Stromal cell of bone marrow (primary cell): ENCODE measurements around the gene SYK.

Experiments
- DNase-seq: peaks from one replicate; pipeline ENCODE4 v3.0.0-alpha.2; 2012; ENCODE audit warnings: low read depth

The SYK gene

DNA sequence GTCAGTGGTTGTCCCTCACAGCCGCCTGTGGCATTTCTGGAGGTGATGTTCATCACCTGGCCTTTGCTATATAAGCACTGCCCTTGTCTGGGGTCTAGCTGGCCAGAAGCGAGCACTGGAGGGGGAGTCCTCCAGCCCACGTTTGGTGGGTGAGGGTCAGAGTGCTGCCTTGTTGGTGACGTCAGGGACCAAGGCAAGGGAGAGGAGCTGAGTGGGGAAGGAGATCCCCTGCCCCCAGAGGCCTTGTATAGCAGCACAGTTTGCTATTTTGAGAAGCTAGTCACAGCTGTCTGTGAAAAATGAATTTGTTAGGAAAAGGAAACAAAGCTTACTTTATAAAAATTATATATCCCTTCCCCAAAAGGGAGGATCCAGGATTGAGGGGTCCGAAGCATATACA, 49.8 kb downstream of the SYK start:
- no peak for DNase-seq

DNA sequence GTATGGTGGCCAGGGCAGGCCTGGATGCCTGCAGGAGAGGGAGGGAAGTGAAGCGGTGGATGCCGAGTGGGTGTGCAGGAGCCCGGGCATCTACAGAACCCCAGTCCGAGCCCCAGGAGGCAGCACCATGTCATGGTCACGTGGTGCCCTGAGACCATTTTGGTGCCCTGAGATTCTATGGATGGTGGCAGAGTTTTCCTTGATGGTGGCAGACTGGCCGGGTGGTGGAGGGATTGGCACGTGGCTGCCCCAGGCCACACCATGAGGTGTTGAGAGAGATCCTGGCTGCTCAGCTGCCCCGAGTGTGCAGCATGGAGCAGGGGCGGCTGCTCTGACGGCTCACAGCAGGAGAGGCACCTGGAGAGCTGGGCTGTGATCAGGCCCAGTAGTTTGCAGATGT, 52.3 kb downstream of the SYK start:
- no peak for DNase-seq

DNA sequence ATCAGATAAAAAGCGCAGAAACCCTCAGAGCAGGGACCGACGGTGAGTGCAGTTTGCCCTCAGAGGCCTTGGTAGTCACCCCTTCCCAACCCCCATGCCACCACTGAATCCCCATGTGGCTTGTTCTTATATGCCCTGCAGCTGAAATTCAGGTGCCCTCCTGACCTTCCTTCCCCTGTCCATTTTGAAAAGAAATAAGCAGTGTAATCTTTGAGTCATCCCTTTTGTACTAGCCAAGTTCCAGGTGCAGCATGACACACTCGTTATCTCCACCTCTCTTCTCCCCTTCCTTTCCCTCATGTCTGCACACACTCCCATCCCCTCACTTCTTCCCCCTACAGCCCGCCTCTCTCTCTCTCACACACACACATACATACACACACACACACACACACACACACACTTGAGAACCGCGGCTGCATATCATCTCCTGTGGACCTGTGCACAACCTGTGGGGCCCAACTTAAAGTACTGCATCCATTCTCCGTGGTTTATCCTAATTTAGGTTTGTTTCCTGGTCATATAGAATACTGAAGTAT, 53.1 kb downstream of the SYK start:
- DNase-seq: no peak

DNA sequence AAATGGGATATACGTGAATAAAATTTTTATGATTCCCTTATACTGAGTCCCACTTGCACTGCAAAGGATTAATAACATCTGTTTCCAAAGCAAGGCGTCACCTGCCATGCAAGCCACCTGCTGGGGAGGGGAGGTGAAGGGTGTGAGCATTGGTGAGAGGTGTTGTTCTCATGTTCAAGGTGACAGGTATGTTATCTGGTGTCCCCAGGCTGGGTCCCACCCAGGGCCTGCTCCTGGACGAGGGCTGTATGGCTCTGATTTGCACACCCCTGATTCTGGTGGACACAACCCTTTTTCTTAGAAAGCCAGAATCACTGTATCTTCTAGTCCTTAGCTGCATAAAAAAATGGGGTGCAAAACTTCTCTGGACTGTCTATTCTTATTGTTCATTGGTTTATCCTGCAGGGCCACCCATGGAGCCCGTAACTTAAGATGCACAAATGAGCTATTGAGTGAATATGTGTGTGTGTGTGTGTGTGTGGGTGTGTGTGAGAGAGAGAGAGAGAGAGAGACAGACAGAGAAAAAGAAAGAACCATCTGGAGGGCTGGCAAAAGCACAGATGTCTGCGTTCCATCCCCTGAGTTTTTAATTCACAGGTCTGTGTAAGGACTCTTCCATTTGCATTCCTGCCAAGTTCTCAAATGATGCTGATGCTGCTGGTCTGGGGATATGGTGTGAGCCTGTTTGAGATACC, 53.7 kb downstream of the SYK start:
- DNase-seq: no peak

DNA sequence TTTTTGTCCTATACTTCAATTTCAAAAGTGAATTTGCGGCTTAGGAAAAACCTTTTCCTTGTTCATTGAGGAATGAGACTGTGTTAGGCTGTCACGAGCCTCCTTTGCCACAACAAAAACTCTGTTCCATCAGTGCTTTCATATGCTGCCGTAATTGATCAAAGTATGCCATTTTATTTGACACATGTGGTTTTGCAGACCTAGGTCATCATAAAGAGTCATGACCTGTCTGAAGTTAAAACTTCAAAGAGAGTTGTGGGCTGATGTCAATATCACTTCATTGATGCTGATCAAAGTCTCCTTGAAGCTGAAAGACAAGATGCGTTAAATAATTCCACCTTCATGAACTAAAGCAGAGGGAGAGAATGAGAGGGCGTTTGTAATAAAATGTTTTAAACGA, 55.5 kb downstream of the SYK start:
- DNase-seq: no peak

DNA sequence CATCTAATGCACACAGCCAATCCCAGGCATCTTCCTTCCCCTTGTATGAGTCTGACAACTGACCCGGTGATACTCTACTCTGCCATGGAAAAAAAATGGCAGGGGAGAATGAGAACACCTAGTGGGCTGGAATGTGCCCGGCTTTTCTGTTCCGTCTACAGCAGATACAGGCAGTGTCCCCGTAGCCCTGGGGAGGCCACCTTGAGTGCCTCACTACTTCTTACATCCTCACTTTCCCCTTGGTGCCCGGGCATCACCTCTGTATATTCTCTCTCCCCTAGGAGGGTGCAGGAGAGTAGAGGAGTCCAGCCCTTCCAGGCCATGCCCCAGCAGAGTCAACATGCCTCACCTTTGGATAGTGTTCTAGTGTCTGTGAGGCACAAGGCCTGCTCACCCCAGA, 56.2 kb downstream of the SYK start:
- no peak for DNase-seq

DNA sequence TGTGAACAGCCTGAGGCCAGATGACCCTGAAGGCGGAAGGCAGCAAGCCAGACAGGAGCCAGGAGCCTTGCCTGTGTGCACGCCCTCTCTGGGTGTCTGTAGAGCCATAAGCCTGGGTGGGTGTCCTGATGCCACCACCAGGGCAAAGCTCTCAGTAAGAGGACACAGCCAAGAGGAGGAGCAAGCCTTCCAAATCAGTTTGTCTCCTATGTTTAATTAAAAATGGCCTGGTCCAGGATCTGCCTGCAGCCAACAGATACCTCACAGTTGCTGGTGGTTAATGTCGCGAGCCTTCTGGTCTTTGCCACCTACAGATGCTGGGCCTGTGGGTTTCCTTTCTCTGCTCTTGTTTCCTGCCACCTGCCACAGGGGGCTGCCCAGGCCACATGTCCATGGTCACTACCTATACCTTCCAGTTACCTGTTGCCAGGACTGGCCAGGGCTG, 56.9 kb downstream of the SYK start:
- no peak for DNase-seq

DNA sequence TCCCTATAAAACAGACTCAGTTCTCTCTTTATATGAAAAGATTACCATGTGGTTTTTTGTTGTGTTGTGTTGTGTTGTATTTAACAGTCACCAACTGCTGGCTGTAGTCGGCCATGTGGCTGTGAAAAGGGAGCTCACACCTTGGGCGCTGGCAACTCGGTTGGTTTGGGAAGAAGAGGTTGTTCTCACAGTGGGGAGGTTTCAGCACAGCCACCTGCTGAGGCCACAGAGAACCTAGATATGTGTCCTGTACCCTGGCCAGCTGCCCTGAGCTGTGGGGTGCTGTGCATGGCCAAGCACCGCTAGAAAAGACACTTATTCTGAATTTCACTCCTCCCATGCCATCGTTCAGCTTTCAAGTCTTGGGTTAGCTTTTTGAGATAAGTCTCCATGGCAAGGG, 58.8 kb downstream of the SYK start:
- no peak for DNase-seq

DNA sequence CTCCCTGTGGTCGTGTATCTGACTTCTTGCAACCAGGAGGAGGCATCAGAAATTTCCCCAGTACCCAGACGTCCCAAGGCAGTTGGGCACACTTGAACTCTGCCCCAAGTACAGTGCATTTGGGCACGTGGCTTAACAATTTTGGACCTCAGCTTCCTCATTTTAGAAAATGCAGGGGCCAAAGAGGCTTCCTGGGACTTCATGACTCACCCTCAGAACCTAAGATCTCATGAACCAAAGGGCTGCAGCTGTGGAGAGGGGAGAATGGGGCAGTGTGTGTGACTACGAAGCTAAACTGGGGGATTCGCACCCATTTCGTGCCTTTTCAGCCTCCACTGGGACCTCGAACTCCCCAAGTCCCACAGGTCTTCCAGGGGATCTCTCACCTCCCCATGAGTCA, 59.2 kb downstream of the SYK start:
- no peak for DNase-seq

DNA sequence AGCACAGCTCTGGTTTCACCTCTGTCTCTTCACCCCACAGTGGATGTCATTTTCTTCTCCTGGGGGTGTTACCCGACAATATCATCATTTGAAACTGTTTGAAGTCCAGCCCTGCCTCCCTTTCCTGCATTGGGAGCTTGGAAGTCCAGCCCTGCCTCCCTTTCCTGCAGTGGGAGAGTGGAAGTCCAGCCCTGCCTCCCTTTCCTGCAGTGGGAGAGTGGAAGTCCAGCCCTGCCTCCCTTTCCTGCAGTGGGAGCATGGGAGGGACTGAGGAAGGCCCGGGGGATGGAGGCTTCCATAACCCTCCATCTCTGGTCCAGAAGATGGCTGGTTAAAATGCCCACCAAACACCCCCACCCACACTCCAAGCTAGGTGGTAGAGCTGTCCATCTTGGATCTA, 59.8 kb downstream of the SYK start:
- DNase-seq: no peak

DNA sequence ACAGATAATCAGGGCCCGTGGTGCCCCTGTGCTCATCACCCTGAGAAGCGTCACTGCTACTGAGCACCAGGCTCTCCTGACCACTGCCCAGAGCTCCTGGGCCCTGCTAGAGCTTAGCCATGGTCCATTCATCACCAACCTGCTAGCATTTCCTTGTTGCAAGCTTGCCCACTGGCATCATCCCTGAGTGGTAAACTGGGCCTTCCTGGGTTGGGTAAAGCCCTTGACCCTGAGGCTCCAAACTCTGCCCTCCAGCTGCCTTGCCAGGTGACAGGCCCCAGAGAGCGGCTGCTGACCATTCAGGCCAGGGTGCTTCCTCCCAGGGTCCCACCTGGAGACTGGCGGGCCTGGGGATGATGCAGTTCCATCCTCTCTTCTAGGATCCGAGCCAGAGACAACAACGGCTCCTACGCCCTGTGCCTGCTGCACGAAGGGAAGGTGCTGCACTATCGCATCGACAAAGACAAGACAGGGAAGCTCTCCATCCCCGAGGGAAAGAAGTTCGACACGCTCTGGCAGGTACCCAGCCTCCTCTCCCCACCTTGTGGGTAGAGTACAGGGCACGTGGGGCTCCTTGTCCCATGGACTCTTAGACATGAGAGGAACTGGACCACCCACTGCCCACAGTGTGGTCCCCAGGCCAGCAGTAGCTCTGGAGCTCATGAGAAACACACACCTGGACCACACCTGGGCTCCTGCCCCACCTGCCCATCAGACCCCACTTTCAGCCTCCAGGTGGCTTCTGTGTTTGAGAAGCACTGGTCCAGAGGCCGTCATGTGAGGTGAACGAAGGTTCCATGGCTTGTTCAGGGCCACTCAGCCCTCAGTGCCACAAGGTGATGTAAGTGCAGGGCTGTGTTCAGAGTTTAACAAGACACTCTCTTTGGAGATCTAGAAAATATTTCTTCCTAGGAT, 60.5 kb downstream of the SYK start:
- no peak for DNase-seq

DNA sequence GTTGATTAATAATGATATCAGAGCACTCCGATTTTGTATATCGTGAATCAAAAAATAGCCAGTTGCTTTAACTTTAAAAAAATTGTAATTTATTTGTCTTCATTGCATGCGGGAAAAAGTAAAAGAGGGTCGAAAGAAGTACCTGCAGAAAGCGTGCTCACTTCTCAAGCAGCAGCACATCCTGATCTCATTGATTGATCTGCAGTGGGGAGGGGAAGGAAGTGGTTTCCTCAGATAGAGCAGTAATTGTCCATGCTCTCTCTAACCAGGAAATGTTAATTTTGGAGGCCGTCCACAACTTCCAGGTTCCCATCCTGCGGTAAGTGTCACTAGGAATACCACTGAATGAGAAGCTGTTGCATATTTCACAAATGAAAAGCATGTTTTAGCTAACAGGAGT, 63.2 kb downstream of the SYK start:
- DNase-seq: no peak

DNA sequence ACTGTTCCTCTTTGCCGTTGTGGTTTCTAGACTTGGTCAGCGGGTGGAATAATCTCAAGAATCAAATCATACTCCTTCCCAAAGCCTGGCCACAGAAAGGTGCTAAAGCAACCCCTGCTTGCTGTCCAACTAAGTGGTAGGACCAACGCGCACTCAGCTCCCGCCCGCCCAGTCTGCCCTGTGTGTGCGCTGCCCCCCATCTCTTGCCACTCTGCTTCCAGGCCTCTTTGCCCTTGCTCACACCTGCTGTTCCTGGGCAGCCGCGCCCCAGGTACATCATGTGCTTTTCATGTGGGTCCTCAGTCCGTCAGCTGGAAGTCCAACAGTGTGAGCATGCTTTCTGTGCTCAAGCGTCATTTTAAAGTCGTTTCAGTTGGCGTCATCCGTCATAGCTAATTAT, 65.5 kb downstream of the SYK start:
- DNase-seq: no peak

DNA sequence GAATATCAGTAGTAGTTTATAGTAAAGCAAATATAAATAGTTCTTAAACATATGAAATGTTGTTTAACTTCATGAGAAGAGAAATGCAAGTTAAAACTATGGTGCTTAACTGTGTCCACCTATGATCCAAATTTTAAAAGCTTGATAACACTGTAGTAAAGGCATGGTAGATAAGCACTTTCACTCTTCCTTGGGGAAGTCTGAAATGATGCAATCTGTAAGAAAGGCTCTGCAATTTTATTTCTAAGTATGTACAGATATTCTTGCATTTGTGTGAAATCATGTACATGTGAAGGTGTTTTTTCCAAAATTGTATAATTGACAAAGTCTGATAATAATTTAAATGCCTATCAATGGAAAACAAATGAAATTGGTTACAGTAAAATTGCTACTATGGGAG, 66.9 kb downstream of the SYK start:
- no peak for DNase-seq

DNA sequence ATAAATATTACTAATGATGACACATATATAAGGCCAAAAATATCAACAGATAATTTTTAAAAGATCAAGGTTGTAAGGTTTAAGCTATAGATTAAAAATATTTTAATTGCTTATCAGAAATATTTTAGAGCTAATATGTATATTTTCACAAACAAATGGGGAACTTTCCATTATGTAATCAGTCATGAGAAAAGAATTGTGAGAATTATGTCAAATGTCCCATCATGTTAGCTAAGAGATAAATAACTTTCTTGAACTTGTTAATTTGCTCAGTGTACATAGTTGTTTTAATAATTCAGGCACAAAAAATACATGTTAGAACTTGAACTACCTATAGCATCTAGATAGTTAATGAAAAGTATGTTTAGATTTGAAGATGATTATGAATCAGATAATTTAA, 67.7 kb downstream of the SYK start:
- no peak for DNase-seq

DNA sequence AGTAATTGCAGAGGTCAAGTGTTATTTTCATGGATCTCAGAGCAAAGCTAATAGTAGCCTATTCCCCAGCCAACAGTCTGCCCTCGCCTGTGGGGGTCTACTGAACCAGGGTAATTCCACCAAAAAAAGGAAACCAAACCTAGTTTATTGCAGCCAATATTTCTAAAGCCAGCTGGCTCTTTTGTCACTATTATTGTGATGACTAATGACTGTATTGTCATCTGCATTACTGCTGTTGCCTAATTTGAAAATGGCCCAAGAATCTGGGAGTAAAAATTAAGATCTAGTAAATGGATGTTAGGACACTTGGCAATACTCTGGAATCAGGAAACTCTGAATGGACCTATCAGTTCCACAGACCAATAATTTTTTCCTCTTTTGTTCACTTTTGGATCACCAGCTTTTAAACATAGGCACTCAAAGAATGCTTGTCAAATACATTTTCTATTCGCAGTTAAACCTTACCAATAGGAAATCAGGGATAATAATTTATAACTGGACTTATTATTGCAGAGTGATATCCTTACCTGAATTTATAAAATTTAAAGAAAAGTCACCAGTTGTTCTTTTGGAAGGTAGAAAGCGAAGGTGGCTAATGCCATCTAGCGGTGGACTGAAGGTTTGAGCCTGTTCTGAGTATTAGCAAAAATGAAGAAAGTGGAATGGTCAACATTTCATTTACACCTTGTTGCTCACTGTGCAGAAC, 69.2 kb downstream of the SYK start:
- DNase-seq: peak; percentile 20

DNA sequence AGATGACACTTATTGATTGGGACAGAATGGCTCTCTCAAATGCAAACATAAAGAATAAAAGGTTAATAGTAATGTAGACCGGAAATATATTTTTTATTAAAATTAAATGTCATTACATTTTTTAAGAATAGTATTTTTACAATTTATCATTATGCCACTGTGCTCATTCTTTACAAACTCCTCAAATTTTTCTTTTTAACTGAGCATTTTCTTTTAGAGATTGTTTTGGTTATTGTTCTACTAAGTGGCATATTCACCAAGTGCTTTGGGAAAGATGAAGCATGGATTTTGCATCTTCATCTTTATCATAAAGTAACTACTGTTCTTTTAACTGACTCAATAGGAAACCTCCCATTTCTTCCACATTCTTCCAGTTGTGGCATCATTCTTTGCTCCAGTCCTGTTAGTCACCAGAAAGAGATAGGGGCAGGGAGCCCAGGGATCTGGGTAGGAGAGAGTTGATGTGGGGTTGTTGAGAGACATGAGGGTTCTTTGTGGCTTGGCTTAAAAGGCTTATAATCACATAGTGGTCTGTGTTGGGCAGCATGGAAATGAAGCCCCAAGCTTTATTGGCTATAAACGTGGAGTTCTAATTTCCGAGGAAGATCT, 69.8 kb downstream of the SYK start:
- DNase-seq: peak; percentile 18

DNA sequence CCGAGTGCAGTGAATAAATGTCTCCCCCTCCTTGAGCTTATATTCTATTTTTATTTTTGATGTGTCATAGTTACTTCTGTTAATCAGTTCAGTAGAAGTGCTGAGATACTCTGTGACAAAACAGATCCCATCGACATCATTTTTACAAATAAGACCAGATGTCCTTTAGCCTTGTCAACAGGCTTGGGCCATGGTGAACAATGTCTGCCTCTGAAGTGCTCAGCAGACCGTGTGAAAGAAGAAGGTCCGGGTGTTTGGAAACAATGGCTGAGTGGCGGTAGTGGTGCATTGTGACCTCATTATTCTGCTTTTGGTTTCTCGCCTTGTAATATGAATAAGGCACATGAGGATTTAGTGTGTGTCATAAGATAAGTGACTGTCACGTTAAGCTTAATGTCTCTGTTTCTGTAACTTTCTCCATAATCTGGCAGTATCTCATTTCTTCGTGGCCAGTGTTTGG, 71.2 kb downstream of the SYK start:
- peak; percentile 16 for DNase-seq

DNA sequence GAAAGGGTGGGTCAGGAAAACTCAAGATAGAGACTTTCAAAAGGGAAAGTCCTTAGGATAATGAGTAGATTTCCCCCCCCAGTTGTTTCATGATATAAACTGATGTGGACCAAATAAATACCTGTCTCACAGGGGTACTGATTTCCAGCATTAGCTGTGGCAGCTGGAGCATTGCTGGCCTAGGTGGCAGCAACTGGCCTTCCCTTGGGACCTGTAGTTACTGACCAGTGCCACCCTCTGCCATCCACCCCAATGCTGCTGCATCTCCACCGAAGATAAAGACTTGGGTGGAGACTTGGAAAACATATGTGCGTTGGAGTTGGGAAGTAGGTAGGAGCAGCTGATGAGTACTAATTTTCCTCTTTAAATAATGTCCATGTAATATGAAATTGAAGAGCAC, 71.8 kb downstream of the SYK start:
- no peak for DNase-seq

DNA sequence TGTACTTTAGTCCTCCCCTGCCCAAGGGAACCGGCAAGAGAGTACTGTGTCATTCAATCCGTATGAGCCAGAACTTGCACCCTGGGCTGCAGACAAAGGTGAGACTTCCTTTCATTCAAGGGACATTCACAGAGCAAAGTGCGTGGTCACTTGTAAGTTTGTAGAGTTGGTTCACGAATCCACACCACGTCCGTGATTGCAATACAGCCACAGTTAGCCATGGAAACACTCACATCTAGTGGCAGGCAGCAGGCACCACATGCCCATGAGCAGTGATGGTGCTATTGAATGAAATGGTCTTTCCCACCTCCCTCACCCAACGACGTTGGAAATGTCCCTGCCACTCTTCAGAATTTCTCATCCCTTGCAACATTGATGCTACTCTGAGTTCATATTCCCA, 72.6 kb downstream of the SYK start:
- no peak for DNase-seq

DNA sequence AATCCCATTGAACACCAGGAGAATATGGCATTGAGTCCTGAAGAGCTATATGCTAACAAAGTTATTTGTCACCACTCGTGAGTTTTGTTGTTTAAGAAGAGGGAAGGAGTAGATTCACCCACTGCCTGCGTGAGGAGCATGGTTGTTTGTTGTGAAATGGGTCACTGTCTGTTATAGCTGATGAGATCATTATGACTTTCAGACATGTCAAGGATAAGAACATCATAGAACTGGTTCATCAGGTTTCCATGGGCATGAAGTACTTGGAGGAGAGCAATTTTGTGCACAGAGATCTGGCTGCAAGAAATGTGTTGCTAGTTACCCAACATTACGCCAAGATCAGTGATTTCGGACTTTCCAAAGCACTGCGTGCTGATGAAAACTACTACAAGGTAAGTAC, 76.9 kb downstream of the SYK start:
- no peak for DNase-seq

DNA sequence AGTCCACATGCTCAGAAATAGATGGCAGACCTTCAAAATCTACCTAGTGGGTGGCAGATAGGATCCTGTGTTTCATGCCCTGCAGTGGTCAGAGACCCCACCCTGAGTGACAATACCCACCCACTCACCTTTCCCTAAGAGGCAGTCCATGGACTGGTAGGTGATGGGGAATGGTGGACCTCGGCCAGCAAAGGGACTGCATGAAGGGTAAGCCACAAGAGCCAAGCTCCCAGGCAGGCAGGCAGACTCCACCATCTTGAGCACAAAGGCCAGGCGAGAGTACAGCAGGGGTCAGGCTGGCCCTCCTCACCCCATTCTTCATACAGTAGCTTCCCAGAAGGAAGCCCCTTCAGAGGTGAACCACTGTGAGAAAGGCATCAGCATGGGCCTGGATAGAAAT, 78.4 kb downstream of the SYK start:
- no peak for DNase-seq
